ENCODE results near the gene TBX22.
"Not testable (repeated sequence)": the region's sequence is repeated elsewhere in the genome, so short reads cannot be mapped to it uniquely, and the experiment has no call there.

TBX22 gene

GRCh38 chrX:80014141-80014940 lies at the start of gene TBX22:
Gene TBX22 (plus strand): TSS chrX:80014753. CDS start chrX:80022270, 7,517 bp downstream.
- DNase-seq, result no peak

- DNase-seq, result no peak
Measured at GRCh38 chrX:79975605-79976004, 38.9 kb upstream of the TBX22 start.

- no peak for DNase-seq
Measured at GRCh38 chrX:80004458-80004857, 10.1 kb upstream of the TBX22 start.

GRCh38 chrX:80011522-80011921 lies 3.0 kb upstream of the TBX22 start:
- no peak for DNase-seq

- DNase-seq, result no peak
Measured at GRCh38 chrX:80016182-80016581, 1.6 kb downstream of the TBX22 start.

GRCh38 chrX:80021621-80022020 lies 7.1 kb downstream of the TBX22 start:
- DNase-seq, result peak; percentile 29

GRCh38 chrX:80022363-80023031 lies 7.9 kb downstream of the TBX22 start:
- DNase-seq, result peak; percentile 48

- DNase-seq, result no peak
Measured at GRCh38 chrX:80026116-80026515, 11.6 kb downstream of the TBX22 start.

- DNase-seq, result not testable (repeated sequence)
Measured at GRCh38 chrX:80066156-80066555, 51.6 kb downstream of the TBX22 start.

- not testable (repeated sequence) for DNase-seq
Measured at GRCh38 chrX:80075625-80076024, 61.1 kb downstream of the TBX22 start.
